GM10248 (cell line): ENCODE data around the gene COL9A1.

Experiments used
- CTCF ChIA-PET: fragments of 300-600 bp; sonication (Branson Sonifier 250); formaldehyde crosslinking; extraction: SDS; loops from one replicate; lab custom pipeline; 2021; ENCODE audit warnings: antibody characterized with exemption; lab: Yijun Ruan, JAX
- POLR2A ChIA-PET: fragments of 350-650 bp; sonication (Branson Sonifier 250); formaldehyde crosslinking; extraction: SDS; loops from one replicate; lab custom pipeline; 2020; ENCODE audit warnings: antibody characterized with exemption; lab: Yijun Ruan, JAX
- DNase-seq: peaks from one replicate; pipeline ENCODE4 v3.0.0; 2012; ENCODE audit errors: extremely low spot score
- TF ChIP-seq, protein P1 (sequence below): IDR thresholded peaks from 2 replicates; pipeline ENCODE4 v1.5.1; 2012; ENCODE audit warnings: mild to moderate bottlenecking, low read depth; ENCODE audit errors: extremely low read depth, missing control alignments, control extremely low read depth

Gene COL9A1

DNA sequence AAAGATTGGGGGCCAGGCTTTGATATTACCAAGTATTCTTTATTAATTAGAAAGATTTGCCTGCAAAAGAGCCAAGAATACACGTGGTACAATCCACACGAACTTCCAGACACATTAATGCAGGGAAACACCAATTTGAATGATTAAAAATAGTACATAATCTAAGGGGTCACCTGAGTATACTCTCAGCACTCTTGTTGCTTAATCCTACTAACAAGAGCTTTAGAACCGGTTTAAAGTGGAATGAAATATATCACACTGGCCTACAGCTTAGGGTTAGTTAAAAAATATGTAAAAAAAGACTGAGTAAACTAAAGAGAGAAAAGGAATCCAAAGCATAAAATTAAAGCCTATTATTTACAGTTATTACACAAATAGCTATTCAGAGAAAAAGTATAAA lies 49.0 kb downstream of the COL9A1 start:
- DNase-seq = no peak
- POLR2A ChIA-PET = no interaction called here
- CTCF ChIA-PET = interaction anchor here (2.0 to 2.1 kb wide), 2 partner anchors 33 to 39 kb away, joined by 7 read pairs; no protein-coding TSS in a partner anchor
- TF ChIP-seq, protein P1, sequence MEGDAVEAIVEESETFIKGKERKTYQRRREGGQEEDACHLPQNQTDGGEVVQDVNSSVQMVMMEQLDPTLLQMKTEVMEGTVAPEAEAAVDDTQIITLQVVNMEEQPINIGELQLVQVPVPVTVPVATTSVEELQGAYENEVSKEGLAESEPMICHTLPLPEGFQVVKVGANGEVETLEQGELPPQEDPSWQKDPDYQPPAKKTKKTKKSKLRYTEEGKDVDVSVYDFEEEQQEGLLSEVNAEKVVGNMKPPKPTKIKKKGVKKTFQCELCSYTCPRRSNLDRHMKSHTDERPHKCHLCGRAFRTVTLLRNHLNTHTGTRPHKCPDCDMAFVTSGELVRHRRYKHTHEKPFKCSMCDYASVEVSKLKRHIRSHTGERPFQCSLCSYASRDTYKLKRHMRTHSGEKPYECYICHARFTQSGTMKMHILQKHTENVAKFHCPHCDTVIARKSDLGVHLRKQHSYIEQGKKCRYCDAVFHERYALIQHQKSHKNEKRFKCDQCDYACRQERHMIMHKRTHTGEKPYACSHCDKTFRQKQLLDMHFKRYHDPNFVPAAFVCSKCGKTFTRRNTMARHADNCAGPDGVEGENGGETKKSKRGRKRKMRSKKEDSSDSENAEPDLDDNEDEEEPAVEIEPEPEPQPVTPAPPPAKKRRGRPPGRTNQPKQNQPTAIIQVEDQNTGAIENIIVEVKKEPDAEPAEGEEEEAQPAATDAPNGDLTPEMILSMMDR = no peak

DNA sequence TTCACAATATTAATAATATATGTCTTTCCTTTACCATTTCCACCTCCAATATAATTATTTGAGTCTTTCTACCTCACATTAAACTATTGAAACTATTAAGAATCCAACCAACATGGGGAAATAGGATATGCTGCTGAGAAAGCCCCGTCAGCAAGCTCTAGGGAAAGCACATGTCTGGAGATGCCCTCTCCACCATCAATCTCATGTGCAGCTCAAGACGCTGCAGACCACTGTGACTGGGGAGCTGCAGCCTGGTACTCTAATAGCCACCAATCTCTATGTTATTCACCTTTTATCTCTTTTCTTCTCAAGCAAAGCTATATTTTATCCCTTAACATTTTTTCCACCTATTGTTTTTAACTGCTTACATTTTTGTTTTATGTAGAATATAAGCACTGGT lies 50.3 kb downstream of the COL9A1 start:
- TF ChIP-seq, protein P1 = no peak
- CTCF ChIA-PET = interaction anchor here (1.2 to 2.0 kb wide), 2 partner anchors 40 to 56 kb away, joined by 4 to 7 read pairs; no protein-coding TSS in a partner anchor
- DNase-seq = no peak
- POLR2A ChIA-PET = no interaction called here

DNA sequence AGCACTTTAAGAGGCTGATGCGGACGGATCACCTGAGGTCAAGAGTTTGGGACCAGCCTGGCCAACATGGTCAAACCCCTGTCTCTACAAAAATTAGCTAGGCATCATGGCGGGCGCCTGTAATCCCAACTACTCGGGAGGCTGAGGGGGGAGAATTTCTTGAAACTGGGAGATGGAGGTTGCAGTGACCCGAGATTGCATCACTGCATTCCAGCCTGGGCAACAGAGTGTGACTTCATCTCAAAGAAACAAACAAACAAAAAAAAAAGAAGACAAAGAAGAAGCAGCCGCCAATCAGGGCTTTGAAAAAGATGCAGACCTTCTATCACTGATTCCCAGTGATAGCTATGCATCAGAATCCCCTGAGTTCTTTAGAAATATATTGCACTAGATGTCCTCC lies 56.8 kb downstream of the COL9A1 start:
- CTCF ChIA-PET = interaction anchor here (1.1 to 1.5 kb wide), 2 partner anchors 14 to 16 kb away, joined by 3 to 5 read pairs; no protein-coding TSS in a partner anchor
- TF ChIP-seq, protein P1 = no peak
- POLR2A ChIA-PET = no interaction called here
- DNase-seq = no peak

DNA sequence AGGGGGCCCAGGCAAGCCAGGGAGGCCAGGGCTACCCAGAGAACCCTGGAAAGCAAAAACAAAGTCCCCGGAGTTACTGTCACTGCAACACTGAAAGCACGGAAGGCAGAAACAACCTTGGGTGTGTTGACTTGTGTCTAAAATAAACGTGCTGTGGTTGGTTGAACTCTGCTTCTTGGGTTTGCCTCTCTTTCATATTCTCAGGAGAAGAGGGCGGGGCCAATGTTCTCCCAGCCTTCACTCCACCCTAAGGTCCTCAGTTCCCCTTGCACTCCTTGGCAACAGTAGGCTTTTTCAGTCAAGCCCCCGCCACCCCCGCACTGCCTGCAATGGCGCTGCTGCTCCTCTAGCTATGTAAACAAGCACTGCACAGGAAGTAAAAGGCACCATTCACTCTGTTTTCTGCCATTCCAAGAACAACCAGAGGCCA lies 60.9 kb downstream of the COL9A1 start:
- no peak for DNase-seq
- POLR2A ChIA-PET = no interaction called here
- TF ChIP-seq, protein P1 = no peak
- CTCF ChIA-PET = interaction anchor here (3.2 to 3.3 kb wide), 2 partner anchors 11 to 21 kb away, joined by 16 read pairs; no protein-coding TSS in a partner anchor

DNA sequence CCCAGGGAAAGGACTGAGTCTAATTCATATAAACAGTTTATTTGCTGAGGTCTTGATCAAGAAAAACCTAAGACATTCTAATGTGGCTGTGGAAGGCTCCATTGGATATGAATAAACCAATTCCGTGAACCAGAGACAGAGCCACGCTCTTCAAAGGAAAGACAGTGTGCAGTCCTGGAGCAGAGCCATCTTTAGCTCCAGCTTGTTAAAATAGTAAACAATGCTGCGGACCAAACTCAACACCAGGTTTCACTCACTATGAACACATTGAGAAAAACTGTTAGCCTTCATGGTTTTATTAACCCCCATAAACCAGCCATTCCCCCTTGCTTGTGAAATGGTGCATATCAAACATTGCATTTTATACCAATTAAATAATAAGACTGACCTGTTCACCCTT lies 61.9 kb downstream of the COL9A1 start:
- no peak for DNase-seq
- ChIA-PET CTCF (interaction anchor here (1.5 to 3.3 kb wide), 4 partner anchors 9 to 20 kb away, joined by 4 to 16 read pairs (median 10); no protein-coding TSS in a partner anchor), POLR2A (no interaction called here)
- TF ChIP-seq, protein P1 = no peak

DNA sequence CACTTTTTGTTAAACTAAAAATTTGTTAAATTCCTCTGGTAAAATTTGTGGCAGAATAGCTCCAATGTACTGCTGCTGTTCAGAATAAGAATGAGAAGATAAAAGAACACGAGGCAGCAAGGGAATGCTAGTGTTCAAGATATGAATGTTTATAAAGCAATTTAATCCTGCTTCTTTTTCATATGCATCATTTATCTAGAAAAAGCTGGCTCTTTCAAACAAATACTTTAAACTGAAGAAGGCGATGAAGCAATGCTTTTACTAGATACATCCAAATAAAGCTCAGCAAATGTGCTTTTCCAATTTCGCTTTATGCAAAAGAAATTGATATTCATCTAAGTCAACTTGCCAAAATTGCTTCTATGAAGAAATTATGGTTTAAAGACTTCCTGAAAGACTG lies 66.5 kb downstream of the COL9A1 start:
- no peak for DNase-seq
- ChIA-PET CTCF (interaction anchor here (1.6 kb wide), 1 partner anchor 15 kb away, joined by 8 read pairs; no protein-coding TSS in a partner anchor), POLR2A (interaction anchor here (0.6 kb wide), 1 partner anchor 1601 kb away, joined by 3 read pairs; no protein-coding TSS in a partner anchor)
- TF ChIP-seq, protein P1 = no peak
